HEK293 (cell line): ENCODE results near the gene KCNF1.

Experiments
- CTCF ChIA-PET: fragments of 350-600 bp; formaldehyde crosslinking; extraction: SDS; loops from one replicate; lab custom pipeline; 2021; ENCODE audit warnings: antibody characterized with exemption; lab: Yijun Ruan, JAX
- POLR2A ChIA-PET: fragments of 300-600 bp; formaldehyde crosslinking; extraction: SDS; loops from one replicate; lab custom pipeline; 2020; ENCODE audit warnings: antibody characterized with exemption, inconsistent platforms; lab: Yijun Ruan, JAX
- H3K27ac ChIP-seq: fragments of 200-500 bp; sonication (Bioruptor generic); 2 replicates; pipeline ENCODE4 v1.5.1; 2014; ENCODE audit warnings: low read depth, low read length, control low read depth, inconsistent platforms; ENCODE audit errors: extremely low read depth
- H3K36me3 ChIP-seq, 2 experiments: fragments of 200-500 bp in 1 of 2; sonication (Bioruptor generic) in 1 of 2; 1 replicate in 1 of 2; 2 replicates in 1 of 2; pipeline ENCODE4 v1.5.1; 2014 to 2017; ENCODE audit warnings: inconsistent platforms in 2 of 2, low read length in 2 of 2; ENCODE audit not compliant: control insufficient read depth in 2 of 2, insufficient read depth in 1 of 2
- H3K4me1 ChIP-seq: fragments of 200-500 bp; sonication (Bioruptor generic); 2 replicates; pipeline ENCODE4 v1.5.1; 2014; ENCODE audit warnings: mild to moderate bottlenecking, low read length, inconsistent platforms; ENCODE audit not compliant: control insufficient read depth, insufficient read depth
- H3K4me3 ChIP-seq: 2 replicates; pipeline ENCODE4 v1.5.1; 2011; ENCODE audit warnings: low read depth, mild to moderate bottlenecking, control low read depth, low read length, moderate library complexity
- H3K9me3 ChIP-seq: fragments of 200-500 bp; sonication (Bioruptor generic); 2 replicates; pipeline ENCODE4 v1.5.1; 2014; ENCODE audit warnings: low read depth, low read length, inconsistent platforms; ENCODE audit not compliant: control insufficient read depth, insufficient read depth
- HOXA7 ChIP-seq: sonication (generic); formaldehyde crosslinking; IDR thresholded peaks from 2 replicates; pipeline ENCODE4 v1.8.1; 2022; ENCODE audit warnings: missing genetic modification reagents, borderline replicate concordance
- PRDM10 ChIP-seq: fragments of 450-650 bp; formaldehyde crosslinking; IDR thresholded peaks from 2 replicates; pipeline ENCODE4 v1.5.1; 2016; ENCODE audit warnings: missing biosample characterization, missing genetic modification characterization
- ZBTB1 ChIP-seq: fragments of 450-650 bp; formaldehyde crosslinking; IDR thresholded peaks from 2 replicates; pipeline ENCODE4 v1.5.1; 2016; ENCODE audit warnings: missing biosample characterization, missing genetic modification characterization
- ZBTB26 ChIP-seq: fragments of 450-650 bp; formaldehyde crosslinking; optimal IDR thresholded peaks from 2 replicates; pipeline ENCODE3; 2016; ENCODE audit warnings: missing biosample characterization, mild to moderate bottlenecking, missing genetic modification characterization
- ZFP41 ChIP-seq: fragments of 450-650 bp; formaldehyde crosslinking; IDR thresholded peaks from 2 replicates; pipeline ENCODE4 v1.5.1; 2016; ENCODE audit warnings: missing biosample characterization, missing genetic modification characterization, borderline replicate concordance
- ZNF133 ChIP-seq: fragments of 450-650 bp; formaldehyde crosslinking; IDR thresholded peaks from 2 replicates; pipeline ENCODE4 v1.5.1; 2016; ENCODE audit warnings: missing biosample characterization, missing genetic modification characterization
- ZNF398 ChIP-seq: fragments of 450-650 bp; formaldehyde crosslinking; IDR thresholded peaks from 2 replicates; pipeline ENCODE4 v1.5.1; 2017; ENCODE audit warnings: missing biosample characterization, missing genetic modification characterization
- ZNF449 ChIP-seq: fragments of 450-650 bp; formaldehyde crosslinking; IDR thresholded peaks from 2 replicates; pipeline ENCODE4 v1.5.1; 2017; ENCODE audit warnings: missing biosample characterization, mild to moderate bottlenecking, missing genetic modification characterization, moderate library complexity
- ZNF600 ChIP-seq: fragments of 450-650 bp; formaldehyde crosslinking; IDR thresholded peaks from 2 replicates; pipeline ENCODE4 v1.5.1; 2016; ENCODE audit warnings: missing biosample characterization, missing genetic modification characterization
- ZNF791 ChIP-seq: fragments of 450-650 bp; formaldehyde crosslinking; IDR thresholded peaks from 2 replicates; pipeline ENCODE4 v1.5.1; 2016; ENCODE audit warnings: missing biosample characterization, missing genetic modification characterization
- ZSCAN5A ChIP-seq: fragments of 450-650 bp; formaldehyde crosslinking; IDR thresholded peaks from 2 replicates; pipeline ENCODE4 v1.5.1; 2016; ENCODE audit warnings: missing biosample characterization, missing genetic modification characterization

The KCNF1 gene

GRCh38 chr2:10933700-10934225, 22.0 kb downstream of the KCNF1 start:
- no peaks in the 10 kb centered on the region for H3K9me3 ChIP-seq
- TF ChIP-seq ZBTB26 (tag by site-specific recombination) (no peak), PRDM10 (tag by site-specific recombination) (0 out of 2 replicates have a peak, but pooled peaks have one; percentile 12), ZNF791 (no peak)
- H3K4me1 ChIP-seq = peaks cover 3% of the 10 kb centered on the region
- no peaks in the 10 kb centered on the region for H3K36me3 ChIP-seq
- CTCF ChIA-PET = interaction anchor here (0.9 kb wide), 1 partner anchor 103 kb away, joined by 3 read pairs; no protein-coding TSS in a partner anchor
- no peak overlapping the region for H3K27ac ChIP-seq
- POLR2A ChIA-PET = no interaction called here
- H3K4me3 ChIP-seq = no peak overlapping the region

GRCh38 chr2:10934308-10934978, 22.7 kb downstream of the KCNF1 start:
- Histone ChIP-seq H3K4me1 (peaks cover 3% of the 10 kb centered on the region), H3K36me3 (no peaks in the 10 kb centered on the region), H3K27ac (no peak overlapping the region), H3K9me3 (no peaks in the 10 kb centered on the region), H3K4me3 (no peak overlapping the region)
- CTCF ChIA-PET = no interaction called here
- POLR2A ChIA-PET = no interaction called here
- TF ChIP-seq ZNF449 (tag by site-specific recombination) (no peak), ZNF398 (tag by site-specific recombination) (no peak), ZNF133 (tag by site-specific recombination) (no peak), ZSCAN5A (tag by site-specific recombination) (no peak), HOXA7 (CRISPR knock-in tag) (no peak), ZNF600 (tag by site-specific recombination) (no peak), ZBTB1 (no peak), ZFP41 (tag by site-specific recombination) (no peak)
